CD4-positive, alpha-beta T cell treated with Interleukin-15 for 1 hour (primary cell): Measurements from ENCODE around the gene RANGAP1.
A peak's percentile ranks its signal among the peaks of the same experiment; 100 is the strongest.
"Not testable (repeated sequence)": the region's sequence is repeated elsewhere in the genome, so short reads cannot be mapped to it uniquely, and the experiment has no call there.

Source experiments
- DNase-seq: peaks from one replicate; pipeline ENCODE4 v3.0.0-alpha.2; 2020

RANGAP1 gene

DNA sequence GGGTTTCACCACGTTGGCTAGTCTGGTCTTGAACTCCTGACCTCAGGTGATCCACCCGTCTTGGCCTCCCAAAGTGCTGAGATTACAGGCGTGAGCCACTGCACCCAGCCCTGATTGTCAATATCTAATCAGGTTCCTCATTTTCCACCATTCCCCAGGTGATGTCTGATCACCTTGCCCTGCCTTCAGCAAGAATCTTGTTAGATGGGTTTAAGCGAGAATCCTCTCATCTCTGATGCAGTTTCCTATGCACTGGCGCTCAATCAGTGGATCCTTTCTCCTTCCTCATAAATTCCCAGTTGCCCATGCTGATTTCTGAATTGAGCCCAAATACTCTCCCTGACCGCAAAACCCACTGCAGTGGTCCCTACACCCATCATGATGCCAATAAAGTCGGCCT is 14.7 kb upstream of the RANGAP1 start:
- DNase-seq = no peak

DNA sequence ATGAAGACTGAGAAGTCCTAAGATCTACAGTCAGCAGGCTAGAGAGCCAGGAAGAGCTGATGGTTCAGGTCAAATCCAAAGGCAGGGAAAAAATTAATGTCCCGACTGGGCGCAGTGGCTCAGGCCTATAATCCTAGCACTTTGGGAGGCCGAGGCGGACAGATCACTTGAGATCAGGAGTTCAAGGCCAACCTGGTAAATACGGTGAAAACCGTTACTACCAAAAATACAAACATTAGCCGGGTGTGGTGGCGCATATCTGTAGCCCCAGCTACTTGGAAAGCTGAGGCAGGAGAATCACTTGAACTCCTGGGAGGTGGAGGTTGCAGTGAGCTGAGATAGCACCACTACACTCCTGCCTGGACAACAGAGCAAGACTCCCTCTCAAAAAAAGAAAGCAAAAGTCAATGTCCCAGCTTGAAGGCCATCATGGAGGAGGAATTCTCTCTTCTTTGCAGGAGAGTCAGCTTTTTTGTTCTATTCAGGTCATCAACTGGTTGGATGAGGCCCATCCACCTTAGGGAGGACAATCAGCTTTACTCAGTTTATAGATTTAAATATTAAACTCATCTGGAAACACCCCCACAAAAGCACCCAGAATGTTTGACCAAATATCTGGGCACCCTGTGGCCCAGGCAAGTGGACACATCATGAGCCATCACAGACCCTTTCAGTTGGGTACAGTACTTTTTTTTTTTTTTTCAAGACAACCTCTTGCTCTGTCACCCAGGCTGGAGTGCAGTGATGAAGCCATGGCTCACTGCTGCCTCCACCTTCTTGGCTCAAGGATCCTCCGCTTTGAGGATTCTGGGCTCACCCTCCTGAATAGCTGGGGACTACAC is 11.1 kb upstream of the RANGAP1 start:
- no peak for DNase-seq

DNA sequence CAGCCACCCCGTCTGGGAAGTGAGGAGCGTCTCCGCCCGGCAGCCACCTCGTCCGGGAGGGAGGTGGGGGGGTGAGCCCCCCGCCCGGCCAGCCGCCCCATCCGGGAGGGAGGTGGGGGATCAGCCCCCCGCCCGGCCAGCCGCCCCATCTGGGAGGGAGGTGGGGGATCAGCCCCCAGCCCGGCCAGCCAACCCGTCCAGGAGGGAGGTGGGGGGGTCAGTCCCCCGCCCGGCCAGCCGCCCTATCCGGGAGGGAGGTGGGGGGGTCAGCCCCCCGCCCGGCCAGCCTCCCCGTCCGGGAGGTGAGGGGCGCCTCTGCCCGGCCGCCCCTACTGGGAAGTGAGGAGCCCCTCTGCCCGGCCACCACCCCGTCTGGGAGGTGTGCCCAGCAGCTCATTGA is 8.8 kb upstream of the RANGAP1 start:
- not testable (repeated sequence) for DNase-seq

DNA sequence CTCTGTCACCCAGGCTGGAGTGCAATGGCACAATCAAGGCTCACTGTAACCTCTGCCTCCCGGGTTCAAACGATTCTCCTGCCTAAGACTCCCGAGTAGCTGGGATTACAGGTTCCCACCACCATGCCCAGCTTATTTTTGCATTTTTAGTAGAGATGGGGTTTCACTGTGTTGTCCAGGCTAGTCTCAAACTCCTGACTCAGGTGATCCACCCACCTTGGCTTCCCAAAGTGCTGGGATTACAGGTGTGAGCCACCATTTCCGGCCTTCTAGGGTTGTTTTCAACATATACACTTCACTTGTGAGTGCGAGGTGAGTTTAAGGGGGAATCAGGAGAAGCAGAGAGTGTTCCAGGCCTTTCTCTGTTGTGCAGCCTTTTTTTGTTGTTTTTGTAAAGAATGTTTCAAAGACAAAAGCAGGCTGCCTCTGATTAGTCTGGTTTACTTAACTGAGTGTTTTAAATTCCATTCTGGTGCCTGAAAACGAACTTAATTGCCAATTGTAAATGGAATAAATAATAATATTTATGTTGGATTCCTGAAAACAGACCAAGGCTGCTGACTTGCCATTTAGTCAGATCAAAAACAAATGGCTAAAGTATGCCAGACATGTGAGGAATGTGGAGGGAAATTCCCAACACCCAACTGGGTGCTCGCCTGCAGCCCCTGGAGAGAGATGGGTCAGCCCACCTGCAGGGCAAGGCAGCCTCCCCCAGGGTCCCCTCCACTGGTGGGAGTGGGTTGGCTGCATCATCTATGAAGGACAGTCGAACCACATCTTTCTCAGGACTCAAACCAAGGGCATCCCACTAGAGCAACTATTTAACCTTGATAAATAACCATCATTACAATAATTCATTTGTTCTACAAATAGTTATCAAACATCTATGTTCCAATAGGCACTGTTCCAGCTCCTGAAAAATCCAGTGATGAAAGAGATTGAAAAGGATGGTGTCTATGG is 4.6 kb upstream of the RANGAP1 start:
- DNase-seq = no peak

DNA sequence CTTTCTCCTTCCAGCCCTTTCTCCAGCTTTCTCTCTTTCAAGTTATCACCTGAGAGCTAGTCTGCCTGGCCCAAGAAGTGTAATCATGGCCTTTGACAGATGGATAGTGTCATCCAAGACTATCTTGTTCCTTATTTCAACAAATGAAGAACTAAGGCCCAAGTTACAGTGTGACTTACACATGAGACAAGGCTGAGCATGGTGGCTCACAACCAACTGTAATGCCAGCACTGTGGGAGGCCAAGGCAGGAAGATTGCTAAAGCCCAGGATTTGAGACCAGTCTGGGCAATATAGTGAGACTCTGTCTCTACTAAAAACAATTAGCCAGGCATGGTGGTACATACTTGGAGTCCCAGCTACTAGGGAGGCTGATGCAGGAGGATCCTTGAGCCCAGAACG is 3.7 kb upstream of the RANGAP1 start:
- DNase-seq = no peak

DNA sequence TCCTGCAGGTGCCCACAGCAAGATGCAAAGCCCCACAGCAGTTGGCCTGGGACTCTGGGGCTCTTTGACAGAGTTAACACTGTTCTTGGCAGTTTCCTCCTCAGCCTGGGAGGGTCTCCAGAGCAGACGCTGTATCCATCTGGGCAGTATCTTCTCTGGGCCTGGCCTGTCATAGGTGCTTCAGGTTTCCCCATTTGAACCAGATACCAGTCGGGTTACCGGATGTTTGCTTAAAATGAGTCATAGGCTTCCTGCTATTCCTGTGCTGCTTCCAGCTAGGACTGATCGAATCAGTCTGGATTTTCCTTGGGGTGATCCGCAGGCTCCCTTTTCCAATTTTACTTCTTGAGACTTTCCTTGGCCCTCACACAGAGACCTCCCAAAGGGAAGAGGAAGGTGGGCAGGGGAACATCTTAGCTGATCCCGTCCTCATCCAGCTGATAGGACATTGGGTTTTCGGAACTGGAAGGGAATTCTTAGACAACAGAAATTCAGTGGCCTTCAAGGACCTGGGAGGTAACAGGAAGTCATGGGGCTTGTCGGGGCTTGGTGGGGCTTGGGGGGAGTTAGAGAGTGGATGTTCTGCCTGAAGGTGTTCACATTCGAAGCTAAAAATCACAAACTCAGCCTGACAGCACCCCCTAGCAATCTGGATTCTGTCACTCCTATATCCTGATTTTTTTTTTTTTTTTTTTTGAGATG is 2.4 kb upstream of the RANGAP1 start:
- no peak for DNase-seq

DNA sequence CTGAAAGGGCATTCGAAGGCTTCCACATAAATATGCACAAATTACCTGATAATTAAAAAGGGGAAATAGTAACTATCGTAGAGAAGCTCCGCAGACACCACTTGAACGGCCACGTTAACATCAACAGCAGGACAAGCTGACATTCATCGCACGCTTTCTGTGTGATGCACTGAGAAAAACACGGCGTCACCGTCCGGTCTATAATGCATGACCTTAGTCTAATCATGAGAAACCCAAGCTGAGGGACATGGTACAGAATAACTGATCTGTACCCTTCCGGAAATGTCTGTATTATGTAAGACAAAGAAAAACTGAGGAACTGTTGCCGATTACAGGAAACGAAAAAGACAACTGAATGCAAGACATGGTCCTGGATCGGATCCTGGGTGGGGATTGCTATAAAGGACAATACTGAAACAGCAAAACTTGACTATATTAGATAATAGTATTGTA is 678 bp upstream of the RANGAP1 start:
- peak; percentile 67 for DNase-seq

DNA sequence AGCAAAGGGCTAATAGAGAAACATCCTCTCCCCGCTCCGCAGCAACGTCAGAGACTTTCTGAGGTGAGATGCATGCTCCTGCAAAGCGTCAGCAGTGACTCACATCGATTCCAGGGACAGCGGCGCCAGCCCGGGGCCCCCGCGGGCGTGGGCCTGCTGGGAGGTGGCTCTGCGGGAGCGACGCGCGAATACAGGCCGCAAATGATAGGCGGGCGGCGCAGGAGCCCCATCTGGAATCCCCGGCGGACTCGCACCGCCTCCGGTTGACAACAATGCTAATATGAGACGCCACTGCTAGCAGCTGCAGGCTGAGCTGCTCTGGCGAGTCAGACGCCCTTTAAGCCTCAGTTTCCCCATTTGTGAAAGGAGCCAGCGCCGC is 557 bp downstream of the RANGAP1 start:
- DNase-seq = peak; percentile 84

DNA sequence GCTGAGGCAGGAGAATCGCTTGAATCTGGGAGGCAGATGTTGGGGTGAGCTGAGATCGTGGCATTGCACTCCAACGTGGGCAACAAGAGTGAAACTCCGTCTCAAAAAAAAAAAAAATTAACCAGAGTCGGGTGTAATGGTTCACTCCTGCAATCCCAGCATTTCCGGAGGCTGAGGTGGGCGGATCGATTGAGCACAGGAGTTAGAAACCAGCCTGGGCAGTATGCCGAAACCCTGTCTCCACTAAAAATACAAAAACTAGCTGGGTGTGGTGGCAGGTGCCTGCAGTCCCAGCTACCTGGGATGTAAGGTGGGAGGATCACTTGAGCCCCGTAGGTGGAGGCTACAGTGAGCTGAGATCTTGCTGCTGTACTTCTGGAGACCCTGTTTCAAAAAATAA is 1.5 kb downstream of the RANGAP1 start:
- no peak for DNase-seq

DNA sequence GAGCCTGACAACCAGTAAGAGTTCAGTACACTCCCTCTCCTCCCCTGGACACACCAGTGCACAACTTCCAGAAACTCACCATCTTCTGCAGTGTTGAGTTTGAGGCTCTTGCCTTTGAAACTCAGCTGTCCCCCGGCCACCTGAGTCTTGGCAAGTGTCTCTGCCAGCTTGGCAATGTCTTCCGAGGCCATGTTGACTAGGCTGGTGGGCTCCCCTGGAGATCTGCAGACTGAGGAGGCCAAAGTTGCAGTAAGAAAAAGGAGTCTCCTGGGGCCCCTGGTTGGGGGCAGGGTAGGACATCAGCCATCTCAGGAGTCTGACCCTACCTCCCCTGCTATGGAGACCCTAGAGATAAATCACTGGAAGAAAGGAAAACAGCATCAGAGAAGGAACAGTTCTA is 5.1 kb downstream of the RANGAP1 start:
- DNase-seq = no peak

DNA sequence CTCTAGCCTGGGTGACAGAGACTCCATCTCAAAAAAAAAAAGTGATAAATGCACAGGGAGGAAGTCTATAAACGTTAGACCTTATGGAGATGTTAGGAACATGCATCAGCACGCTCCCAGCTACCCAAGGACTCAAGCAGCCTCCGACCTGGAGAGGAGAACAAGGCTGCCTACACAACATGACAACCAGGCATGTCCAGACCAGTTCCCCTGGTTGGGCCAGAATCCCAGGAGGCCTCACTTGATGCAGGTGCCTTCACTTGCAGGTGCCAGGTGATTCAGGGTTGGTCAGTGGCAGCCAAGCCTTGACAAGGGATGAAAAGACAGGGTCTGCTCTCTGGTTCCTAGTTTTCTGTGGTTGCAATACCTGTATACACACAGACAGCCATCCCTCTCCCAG is 5.9 kb downstream of the RANGAP1 start:
- no peak for DNase-seq

DNA sequence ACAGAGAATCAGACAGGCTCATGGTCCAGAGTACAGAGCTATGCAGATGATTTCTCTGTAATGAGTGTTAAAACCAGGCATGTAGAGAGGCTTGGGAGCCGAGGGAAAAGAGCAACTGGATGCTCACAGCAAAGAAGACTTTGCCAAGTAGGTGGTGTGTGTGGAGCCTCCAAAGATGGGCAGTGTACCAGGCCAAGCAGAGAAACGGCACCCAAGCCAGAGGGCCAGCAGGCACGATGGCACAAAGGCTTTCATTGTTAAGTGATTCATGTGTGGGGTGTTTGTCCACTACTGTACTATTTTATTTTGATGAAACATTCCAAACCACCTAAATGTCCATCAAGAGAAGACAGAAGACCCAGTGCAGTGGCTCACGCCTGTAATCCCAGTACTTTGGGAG is 11.1 kb downstream of the RANGAP1 start:
- DNase-seq = no peak

DNA sequence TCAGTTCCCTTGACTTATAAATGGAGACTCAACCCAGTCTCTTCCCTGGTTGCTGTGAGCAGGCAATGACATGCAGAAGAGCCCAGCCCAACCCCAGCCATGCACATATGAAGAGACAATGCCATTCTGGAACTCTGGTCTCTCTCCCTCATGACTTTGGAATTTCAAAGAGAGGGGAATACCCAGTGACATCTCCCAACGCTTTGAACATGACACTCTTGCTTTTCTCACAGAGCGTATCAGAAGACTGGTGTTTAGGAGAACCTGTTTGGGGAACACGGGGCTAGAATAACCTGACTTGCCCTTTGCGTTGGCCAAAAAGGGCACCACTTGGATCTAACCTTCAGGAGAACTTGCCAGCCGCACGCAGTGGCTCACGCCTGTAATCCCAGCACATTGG is 12.9 kb downstream of the RANGAP1 start:
- DNase-seq = no peak

DNA sequence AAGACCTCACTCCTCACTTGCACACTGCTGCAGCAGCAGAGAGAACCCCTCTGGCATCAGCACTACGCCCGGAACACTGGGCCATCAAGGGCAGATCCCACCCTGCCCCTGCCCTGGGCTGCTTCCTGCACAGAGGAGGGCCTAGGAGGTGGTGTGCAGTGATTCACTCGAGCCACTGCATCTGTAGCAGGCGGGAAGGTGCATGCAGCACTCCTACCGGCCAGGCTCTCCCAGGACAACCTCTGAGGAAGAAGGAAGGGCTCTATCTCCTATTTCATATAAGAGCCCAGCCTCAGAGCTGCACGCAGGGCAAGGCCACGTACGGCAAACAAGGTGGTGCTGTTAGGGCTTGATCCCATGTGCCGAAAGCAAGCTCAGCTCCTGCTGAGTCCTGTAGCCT is 14.2 kb downstream of the RANGAP1 start:
- no peak for DNase-seq

DNA sequence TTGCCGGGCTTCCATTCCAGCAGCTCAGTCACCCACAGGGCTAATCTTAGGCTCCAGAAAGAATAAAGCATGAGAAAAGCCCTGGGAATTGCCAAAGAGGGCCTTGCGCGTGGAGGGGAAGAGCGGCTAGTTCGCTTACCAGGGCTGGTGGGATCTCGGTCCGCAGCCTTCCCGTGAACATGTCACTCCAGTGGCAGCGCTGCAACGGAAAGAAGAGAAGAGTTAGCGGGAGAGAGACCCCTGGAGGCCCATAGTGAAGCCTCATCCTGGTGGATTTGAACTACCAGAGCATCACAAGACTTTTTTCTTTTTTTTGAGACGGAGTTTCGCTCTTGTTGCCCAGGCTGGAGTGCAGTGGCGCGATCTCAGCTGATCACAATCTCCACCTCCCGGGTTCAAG is 18.0 kb downstream of the RANGAP1 start:
- DNase-seq = no peak

DNA sequence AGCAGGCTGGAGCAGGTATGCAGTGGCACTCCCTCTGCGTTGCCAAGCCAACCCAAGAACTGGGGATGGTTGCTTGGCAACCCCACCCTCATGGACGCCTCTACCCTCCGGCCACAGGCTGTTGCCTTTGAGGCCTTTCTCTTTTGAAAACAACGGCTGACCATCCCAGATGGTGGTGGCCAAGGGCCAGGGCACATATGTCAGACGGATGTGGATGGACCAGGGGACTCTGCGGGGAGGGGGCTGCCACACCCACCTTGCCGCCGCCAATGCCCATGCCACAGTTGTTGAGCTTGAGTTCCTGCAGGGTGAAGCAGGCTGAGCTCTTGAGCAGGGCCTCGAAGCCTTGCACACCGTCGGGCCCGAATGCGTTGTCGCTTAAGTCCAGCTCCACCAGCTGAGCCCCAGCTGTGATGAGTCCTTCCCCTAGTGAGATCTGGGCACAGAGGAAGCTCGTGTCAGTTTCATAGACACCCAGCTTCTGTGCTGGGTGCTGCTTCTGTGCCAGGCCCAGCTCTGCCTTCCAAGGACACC is 21.5 kb downstream of the RANGAP1 start:
- no peak for DNase-seq

DNA sequence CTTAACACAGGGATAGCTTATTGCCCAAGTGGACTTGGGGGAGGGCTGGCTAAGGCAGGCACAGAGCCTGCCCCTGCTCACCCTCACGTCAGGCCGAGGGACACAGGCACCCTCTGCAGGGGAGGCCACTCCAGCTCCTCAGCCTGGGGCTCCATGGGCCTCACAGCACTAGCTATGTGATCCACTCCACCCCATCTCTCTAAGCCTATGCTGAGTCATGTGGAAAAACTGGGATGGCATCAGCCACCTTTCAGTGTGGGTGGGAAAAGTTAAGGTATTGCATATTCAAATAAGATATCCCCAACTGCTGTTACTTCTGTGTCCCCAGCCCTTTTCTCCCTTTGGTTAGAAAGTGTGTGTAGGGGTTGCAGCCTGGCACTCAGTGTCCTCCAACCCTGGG is 22.3 kb downstream of the RANGAP1 start:
- DNase-seq = no peak

DNA sequence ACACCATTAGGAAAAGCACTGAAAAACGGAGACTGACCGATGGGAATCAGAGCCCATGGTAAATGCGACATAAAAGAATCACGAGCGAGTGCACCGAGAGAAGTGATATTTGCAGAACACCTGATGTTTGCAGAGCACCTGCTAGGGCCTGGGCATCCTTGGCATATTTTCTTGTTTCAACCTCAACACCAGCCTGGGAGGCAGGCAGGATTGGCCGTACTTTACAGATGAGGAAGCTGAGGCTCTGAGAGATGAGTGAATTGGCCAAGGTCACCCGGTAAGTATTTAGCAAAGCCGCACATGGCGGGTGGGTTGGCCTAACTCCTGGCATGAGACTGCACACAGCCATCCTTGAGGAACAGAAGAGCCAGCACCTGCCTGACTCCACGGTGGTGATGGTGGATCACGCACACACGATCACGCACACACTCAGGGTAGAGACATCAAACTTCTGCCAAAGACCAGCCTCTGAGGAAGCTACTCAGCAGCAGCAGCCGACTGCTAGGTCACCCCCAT is 23.7 kb downstream of the RANGAP1 start:
- DNase-seq = no peak

DNA sequence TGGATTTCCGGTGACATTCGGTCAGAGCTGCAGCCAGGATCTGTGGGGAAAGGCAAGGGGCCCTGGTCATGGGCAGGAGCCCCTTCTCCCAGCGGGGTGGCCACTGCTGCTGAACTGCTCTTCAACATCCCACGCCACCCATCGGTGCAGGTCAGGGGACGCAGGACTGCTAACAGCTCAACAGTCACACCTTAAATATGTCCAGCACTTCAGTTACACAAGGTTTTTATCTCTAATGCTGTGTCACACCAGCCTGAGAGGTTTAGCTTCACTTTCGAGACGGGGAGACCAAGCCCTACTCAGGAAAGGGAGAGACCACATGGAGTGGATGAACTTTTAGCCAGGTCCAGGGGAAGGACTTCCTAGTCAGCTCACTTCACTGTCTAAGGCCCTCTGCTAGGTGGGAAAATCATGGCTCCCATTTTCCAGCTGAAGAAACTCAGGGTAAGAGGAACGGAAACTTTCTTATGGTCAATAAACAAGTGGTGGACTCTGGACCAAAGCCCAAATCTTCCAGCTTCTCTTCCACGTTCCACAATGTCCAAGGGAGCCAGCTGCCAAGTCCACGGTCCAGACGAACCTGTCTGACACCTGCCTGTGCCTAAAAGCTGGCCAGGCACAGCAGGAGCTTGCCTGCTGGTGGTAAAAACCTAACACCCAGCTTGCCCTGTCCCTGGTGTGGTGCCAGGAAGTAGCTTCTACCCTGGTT is 24.3 kb downstream of the RANGAP1 start:
- no peak for DNase-seq

DNA sequence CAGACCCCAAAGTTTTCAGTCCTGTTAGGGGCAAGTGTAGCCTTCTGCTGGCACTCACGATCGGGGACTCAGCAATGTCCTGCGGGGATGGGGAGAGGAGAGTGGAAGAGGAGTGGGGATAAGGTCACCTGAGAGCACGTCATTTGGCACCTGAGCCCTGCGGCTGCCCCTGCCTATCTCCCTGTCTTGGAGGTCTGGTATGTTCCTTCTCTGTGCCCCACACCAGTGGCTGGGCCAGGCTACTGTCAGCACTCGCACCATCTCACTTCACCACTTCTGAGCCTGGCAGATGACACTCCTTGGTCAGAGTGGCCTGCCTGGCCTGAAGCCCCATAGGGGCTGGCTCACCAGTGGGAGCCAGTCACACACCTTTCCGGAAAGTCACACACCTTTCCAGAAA is 25.1 kb downstream of the RANGAP1 start:
- DNase-seq = no peak

DNA sequence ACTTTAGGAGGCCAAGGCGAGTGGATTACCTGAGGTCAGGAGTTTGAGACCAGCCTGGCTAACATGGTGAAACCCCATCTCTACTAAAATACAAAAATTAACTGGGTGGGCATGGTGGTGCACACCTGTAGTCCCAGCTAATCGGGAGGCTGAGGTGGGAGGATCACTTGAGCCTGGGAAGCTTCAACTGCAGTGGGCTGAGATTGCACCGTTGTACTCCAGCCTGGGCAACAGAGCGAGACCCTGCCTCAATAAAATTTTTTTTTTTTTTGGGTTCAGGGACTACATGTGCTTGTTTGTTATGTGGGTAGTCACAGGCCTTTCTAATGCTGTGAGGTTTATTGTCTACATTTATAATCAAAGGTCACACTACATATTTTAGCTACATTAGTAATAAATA is 26.2 kb downstream of the RANGAP1 start:
- not testable (repeated sequence) for DNase-seq

DNA sequence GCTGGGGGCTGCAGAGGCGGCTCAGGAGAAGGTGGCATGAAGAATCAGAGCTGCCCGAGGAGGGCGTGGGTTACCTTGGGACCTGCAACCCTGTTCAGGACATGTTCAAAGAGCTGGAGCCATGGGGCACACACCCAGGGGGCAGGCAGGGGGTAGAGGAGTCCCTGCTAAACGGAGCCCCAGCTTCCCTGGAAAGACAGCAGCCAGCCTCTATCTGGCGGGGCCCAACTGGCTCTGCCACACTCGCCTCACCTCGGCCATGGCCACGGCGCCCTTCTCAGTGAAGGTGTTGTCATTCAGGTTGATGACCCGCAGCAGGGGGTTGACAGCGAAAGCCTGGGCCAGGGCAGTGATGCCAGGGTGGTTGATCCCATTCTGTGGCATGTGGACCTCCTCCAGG is 28.3 kb downstream of the RANGAP1 start:
- DNase-seq = no peak
